Fibroblast of pulmonary artery (primary cell): Measurements from ENCODE around the gene TPCN2.

ENCODE experiments used
- DNase-seq: peaks from one replicate; pipeline ENCODE4 v3.0.0-alpha.2; 2010; ENCODE audit warnings: low read depth
- H3K4me3 ChIP-seq: replicated peaks from 2 replicates; pipeline ENCODE4 v1.5.1; 2011; ENCODE audit warnings: low read depth, mild to moderate bottlenecking, control low read depth, low read length, moderate library complexity
- TF ChIP-seq, protein P1 (sequence below): IDR thresholded peaks from 2 replicates; pipeline ENCODE4 v1.5.1; 2011; ENCODE audit warnings: mild to moderate bottlenecking, control low read depth, low read length, inconsistent platforms; ENCODE audit errors: missing control alignments

The TPCN2 gene

DNA sequence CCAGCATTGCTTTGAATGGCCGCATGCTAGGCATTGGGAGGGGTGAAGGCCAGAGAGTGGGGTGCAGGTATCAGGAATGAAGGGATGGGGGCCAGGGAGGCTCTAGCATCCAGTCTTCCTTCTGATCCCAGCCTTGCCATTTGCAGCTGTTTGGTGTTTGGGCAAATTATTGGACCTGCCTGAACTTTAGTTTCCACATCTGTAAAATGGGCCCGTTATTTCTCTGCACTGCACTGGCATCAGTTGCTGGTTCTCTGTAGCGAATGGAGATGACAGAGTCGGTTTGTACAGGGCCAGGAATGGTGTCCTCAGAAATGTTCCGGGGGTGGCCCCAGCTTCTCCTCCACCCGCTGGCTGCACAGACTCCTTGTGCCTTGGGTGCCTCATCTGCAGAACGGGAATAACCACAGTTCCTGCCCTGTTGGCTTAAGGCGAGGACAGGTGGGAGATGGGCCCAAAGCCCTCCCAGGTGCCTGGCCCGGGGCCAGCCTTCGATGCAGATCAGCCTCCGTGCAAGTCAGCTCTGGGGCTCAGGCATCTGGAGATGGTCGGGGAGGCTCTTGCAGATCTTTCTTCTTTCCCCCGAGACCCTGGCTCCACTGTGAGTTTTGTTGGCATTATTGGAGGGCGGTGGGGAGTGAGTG is 55.6 kb downstream of the TPCN2 start:
- TF ChIP-seq, protein P1, sequence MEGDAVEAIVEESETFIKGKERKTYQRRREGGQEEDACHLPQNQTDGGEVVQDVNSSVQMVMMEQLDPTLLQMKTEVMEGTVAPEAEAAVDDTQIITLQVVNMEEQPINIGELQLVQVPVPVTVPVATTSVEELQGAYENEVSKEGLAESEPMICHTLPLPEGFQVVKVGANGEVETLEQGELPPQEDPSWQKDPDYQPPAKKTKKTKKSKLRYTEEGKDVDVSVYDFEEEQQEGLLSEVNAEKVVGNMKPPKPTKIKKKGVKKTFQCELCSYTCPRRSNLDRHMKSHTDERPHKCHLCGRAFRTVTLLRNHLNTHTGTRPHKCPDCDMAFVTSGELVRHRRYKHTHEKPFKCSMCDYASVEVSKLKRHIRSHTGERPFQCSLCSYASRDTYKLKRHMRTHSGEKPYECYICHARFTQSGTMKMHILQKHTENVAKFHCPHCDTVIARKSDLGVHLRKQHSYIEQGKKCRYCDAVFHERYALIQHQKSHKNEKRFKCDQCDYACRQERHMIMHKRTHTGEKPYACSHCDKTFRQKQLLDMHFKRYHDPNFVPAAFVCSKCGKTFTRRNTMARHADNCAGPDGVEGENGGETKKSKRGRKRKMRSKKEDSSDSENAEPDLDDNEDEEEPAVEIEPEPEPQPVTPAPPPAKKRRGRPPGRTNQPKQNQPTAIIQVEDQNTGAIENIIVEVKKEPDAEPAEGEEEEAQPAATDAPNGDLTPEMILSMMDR, result no peak
- H3K4me3 ChIP-seq, result no peak overlapping the region
- DNase-seq, result no peak

DNA sequence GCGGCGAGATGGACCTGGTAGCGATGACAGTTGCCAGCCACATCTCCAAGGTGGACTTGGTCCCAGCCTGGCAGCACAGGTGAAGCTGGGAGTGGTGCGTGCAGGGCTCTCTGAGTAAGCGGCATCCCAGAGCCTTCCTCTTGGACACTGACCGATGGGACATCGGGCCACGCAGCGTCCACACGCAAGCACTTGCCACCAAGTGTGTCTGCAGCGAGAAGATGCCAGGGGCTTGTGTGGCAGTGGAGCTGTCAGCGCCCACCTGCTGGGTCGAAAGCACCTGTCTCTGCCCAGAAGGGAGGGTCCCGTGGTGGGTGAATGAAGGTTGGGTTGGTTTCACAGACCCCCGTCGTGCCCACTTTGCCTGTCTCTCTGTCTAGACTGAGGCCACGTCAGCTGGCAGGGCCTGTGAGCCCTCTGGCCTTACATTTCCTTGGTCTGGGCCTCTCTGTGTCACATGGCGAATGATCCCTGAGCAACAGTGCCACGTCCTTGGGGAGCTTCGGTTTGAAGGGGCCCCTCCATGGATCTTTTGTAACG is 56.2 kb downstream of the TPCN2 start:
- no peak for DNase-seq
- no peak overlapping the region for H3K4me3 ChIP-seq
- TF ChIP-seq, protein P1, result no peak

DNA sequence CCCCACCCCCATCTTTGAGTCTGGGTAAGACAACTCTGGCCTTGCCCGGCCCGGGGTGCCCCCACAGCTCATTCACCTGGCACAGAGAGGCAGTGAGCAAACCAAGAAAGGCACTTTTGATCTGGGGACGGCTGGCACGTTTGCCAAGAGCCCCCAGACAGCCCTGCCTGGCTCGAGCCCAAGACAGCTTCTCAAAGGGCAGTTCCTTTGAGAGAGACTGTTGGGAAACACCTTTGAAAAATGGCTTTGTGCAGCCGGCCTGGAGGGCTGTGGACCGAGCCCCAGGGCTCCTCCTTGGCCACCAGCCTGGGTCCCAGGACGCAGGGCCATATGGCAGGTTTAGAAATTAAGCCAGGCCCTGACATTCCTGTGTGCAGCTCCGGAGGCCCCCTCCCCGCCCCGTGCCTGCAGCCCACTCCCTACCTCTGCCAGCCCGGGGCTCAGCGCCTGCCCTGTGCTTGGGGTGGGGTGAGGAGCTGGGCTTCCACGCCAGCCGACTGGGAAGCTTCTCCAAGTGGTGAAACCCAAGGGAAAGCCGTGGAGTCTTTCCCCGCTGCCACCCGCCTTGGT is 56.8 kb downstream of the TPCN2 start:
- H3K4me3 ChIP-seq, result no peak overlapping the region
- TF ChIP-seq, protein P1, result no peak
- no peak for DNase-seq

DNA sequence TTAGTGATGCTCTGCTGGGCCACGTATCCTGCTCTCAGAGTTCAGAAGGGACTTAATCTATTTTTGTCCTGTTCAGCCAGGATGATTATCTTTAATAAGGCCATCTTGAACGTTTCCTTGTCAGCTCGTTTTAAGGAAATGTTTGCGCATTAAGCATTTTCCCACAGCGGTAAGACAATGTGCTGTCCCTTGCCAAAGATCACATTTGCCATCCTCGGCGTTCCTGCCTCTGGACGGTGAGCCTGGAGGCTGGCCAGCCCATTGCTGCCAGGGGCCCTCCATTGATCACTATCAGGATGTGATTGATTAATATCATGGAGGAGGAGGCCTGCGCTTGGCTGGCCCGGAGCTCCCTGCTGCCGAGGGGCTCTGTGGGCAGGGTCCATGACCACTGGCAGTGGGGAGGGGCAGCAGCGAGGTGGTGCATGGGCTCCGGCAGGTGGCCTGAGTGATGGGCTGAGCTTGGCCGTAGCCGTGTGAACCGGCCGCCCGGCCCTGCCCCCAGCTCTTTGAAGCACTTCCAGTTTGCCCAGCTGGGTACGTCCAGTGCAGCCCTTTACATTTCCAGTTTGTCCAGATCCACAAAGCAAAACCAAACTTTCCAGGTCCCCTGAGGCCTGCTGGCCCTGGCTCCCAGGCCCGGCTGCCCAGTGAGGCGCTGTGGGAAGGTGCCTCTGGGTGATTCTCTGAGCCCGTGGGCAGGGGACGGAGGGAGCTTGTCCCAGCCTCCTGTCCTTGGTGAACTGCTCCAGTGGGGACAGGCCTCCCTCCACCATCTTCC is 57.5 kb downstream of the TPCN2 start:
- H3K4me3 ChIP-seq, result no peak overlapping the region
- TF ChIP-seq, protein P1, result no peak
- no peak for DNase-seq

DNA sequence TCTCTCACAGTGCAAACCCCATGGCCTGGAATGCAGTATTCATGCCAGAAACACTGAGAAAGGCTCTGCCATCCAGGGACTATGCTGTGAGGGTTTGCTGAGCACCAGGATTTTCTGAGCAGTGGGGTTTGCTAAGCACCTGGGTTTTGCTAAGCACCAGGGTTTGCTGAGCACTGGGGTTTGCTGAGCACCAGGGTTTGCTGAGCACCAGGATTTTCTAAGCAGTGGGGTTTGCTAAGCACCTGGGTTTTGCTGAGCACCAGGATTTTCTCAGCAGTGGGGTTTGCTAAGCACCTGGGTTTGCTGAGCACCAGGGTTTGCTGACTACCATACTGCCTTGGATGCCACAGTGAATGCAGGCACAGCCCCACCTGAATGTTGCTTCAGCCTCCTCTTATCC is 58.7 kb downstream of the TPCN2 start:
- TF ChIP-seq, protein P1, result no peak
- no peak overlapping the region for H3K4me3 ChIP-seq
- no peak for DNase-seq

DNA sequence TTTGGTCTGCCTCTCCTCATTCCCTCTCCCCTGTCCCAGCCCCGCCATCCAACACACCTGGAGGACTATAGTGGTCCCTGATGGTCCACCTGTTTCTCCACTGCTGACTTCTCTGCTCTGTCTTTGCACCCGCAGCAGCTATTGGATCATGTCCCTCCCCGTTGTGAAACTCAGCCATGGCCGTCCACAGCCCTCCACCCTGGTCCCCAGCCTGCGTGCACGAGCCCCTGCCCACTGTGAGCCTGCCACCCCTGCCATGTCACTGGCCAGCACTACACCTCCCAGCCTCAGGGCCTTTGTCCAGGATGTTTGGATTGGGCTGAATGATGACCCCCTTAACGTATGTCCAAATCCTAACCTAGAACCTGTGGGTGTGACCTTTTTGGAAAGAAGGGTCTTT is 59.3 kb downstream of the TPCN2 start:
- H3K4me3 ChIP-seq, result no peak overlapping the region
- TF ChIP-seq, protein P1, result no peak
- DNase-seq, result no peak
